GM12878 (cell line): ENCODE data around the gene CCP110. TPM values are rescaled to one million over a fixed set of nuclear protein-coding genes. Genes with fewer than 3 reads are reported as not detected.

Experiments
- ATAC-seq: fragments of 200-7000 bp; cut with Tn5 transposase; 3 replicates; pipeline ENCODE4 v1.9.1; 2020; ENCODE audit warnings: mild to moderate bottlenecking, moderate library complexity
- BruUV-seq: library from RNA; stranded (reverse); fragments of 400-500 nt; replicated peaks from 2 replicates; lab custom pipeline; 2021; lab: Mats Ljungman, UMichigan
- CTCF ChIA-PET: fragments of 300-600 bp; sonication (Branson Sonifier 250); formaldehyde crosslinking; extraction: SDS; loops from one replicate; lab custom pipeline; 2021; ENCODE audit warnings: inconsistent platforms; lab: Yijun Ruan, JAX
- POLR2A ChIA-PET: fragments of 350-600 bp; formaldehyde crosslinking; extraction: SDS; loops from one replicate; lab custom pipeline; 2021; ENCODE audit warnings: inconsistent platforms; lab: Charles Lee
- RAD21 ChIA-PET: fragments of 300-600 bp; sonication (Branson Sonifier 250); formaldehyde crosslinking; loops from one replicate; lab custom pipeline; 2023; ENCODE audit warnings: antibody characterized with exemption; ENCODE audit not compliant: unreplicated experiment; lab: Charles Lee
- SMC1A ChIA-PET: fragments of 300-600 bp; sonication (Branson Sonifier 250); formaldehyde crosslinking; loops from one replicate; lab custom pipeline; 2023; ENCODE audit not compliant: unreplicated experiment, uncharacterized antibody; lab: Charles Lee
- DNase-seq: peaks from one replicate; pipeline ENCODE4 v3.0.0-alpha.2; 2011; ENCODE audit warnings: low read depth, low spot score
- FAIRE-seq: peaks from 3 replicates; lab custom pipeline; 2011; peaks lifted over from hg19 to GRCh38; lab: Jason Lieb, UNC
- H2AFZ ChIP-seq: 2 replicates; pipeline ENCODE4 v1.6.0; 2011; ENCODE audit warnings: low read depth, low read length, control low read depth; ENCODE audit not compliant: control insufficient read depth
- H3K27ac ChIP-seq: 2 replicates; pipeline ENCODE4 v1.5.1; 2011; ENCODE audit warnings: control low read depth; ENCODE audit not compliant: control insufficient read depth, insufficient read depth
- H3K27me3 ChIP-seq, 2 experiments: replicated peaks in 1 of 2; 2 replicates each; pipeline versions ENCODE4 v1.6.0 to v1.6.1; 2011; ENCODE audit warnings: low read length in 1 of 2; ENCODE audit not compliant: control insufficient read depth in 2 of 2, insufficient read depth in 2 of 2
- H3K36me3 ChIP-seq, 2 experiments: 2 replicates each; pipeline ENCODE4 v1.5.1; 2011; ENCODE audit warnings: low read length in 1 of 2; ENCODE audit not compliant: control insufficient read depth in 2 of 2, insufficient read depth in 2 of 2
- H3K4me1 ChIP-seq: 2 replicates; pipeline ENCODE4 v1.6.1; 2011; ENCODE audit warnings: mild to moderate bottlenecking, low read length, moderate library complexity, mixed read lengths; ENCODE audit not compliant: control insufficient read depth, insufficient read depth
- H3K4me2 ChIP-seq: 2 replicates; pipeline ENCODE4 v1.6.0; 2011; ENCODE audit warnings: control low read depth; ENCODE audit not compliant: control insufficient read depth, insufficient read depth
- H3K4me3 ChIP-seq: fragments of 200-600 bp; sonication (generic); 2 replicates; pipeline ENCODE4 v1.5.1; 2016
- H3K79me2 ChIP-seq: 2 replicates; pipeline ENCODE4 v1.6.0; 2011; ENCODE audit warnings: low read length; ENCODE audit not compliant: control insufficient read depth, insufficient read depth
- H3K9ac ChIP-seq: 2 replicates; pipeline ENCODE4 v1.8.0; 2011; ENCODE audit warnings: low read length, control low read depth, mixed read lengths; ENCODE audit not compliant: control insufficient read depth, insufficient read depth
- H3K9me3 ChIP-seq: replicated peaks from 3 replicates; pipeline ENCODE4 v1.5.1; 2011; ENCODE audit warnings: mild to moderate bottlenecking, low read length; ENCODE audit not compliant: control insufficient read depth, insufficient read depth
- H4K20me1 ChIP-seq: 2 replicates; pipeline ENCODE4 v1.6.0; 2011; ENCODE audit not compliant: control insufficient read depth, insufficient read depth
- CEBPZ ChIP-seq: fragments of 150-350 bp; IDR thresholded peaks from 2 replicates; pipeline ENCODE4 v1.6.1; 2016; ENCODE audit warnings: low read depth, low read length
- KAT2A ChIP-seq: conservative IDR thresholded peaks from 2 replicates; pipeline ENCODE4 v1.6.1; 2011; ENCODE audit warnings: low read depth, low read length; ENCODE audit not compliant: control insufficient read depth
- MYB ChIP-seq: fragments of 150-350 bp; IDR thresholded peaks from 2 replicates; pipeline ENCODE4 v1.6.1; 2014; ENCODE audit warnings: mild to moderate bottlenecking, low read depth, low read length, borderline replicate concordance
- NFIC ChIP-seq: IDR thresholded peaks from 2 replicates; pipeline ENCODE4 v1.6.1; 2012; ENCODE audit warnings: low read depth, mild to moderate bottlenecking, inconsistent platforms, low read length, moderate library complexity
- PKNOX1 ChIP-seq: fragments of 450-650 bp; IDR thresholded peaks from 2 replicates; pipeline ENCODE4 v1.6.1; 2016; ENCODE audit warnings: mild to moderate bottlenecking
- SMAD1 ChIP-seq: fragments of 450-650 bp; IDR thresholded peaks from 2 replicates; pipeline ENCODE4 v1.6.1; 2018; ENCODE audit warnings: mild to moderate bottlenecking, low read depth; ENCODE audit not compliant: partially characterized antibody
- SPI1 ChIP-seq: IDR thresholded peaks from 2 replicates; pipeline ENCODE4 v1.6.1; 2011; ENCODE audit warnings: low read depth, mild to moderate bottlenecking, low read length, moderate library complexity, borderline replicate concordance; ENCODE audit not compliant: insufficient read depth
- TCF3 ChIP-seq: IDR thresholded peaks from 2 replicates; pipeline ENCODE4 v1.6.1; 2012; ENCODE audit warnings: low read depth, mild to moderate bottlenecking, low read length, borderline replicate concordance; ENCODE audit not compliant: insufficient read depth
- WGBS: methylation state at CpG from one replicate; pipeline ENCODE4 v1.1.6; 2016; ENCODE audit warnings: low lambda C conversion rate; ENCODE audit not compliant: insufficient replicate concordance, insufficient coverage; ENCODE audit errors: missing lambda C conversion rate; 5-methylcytosine and 5-hydroxymethylcytosine counted together
- in situ Hi-C: fragments of 300-500 bp; cut with MboI; formaldehyde crosslinking; loops from 9 replicates; pipeline ENCODE4 v1.14.3; 2018; ENCODE audit warnings: mixed read lengths
- intact Hi-C: fragments of 100-400 bp; cut with micrococcal nuclease; formaldehyde crosslinking; loops from one replicate; pipeline ENCODE4 v1.14.2; 2022; ENCODE audit not compliant: unreplicated experiment
- polyA plus RNA-seq, 11 experiments: library from polyadenylated mRNA; depleted of rRNA in 4 of 11; unstranded in 6 of 11; stranded (reverse) in 5 of 11; fragments of >200 nt; fragmentation: Nextera tagmentation in 4 of 11; fragmentation: Illumina TruSeq in 1 of 11; extraction: Ambion mirVana in 4 of 11; extraction: Trizol in 1 of 11; gene quantifications; 1 replicate in 1 of 11; 2 replicates in 10 of 11; pipeline versions ENCODE4 v1.2.1 to v1.2.3, GENCODE V29; 2011 to 2016; ENCODE audit warnings: inconsistent platforms in 2 of 11, missing spikeins in 2 of 11, low read depth in 1 of 11
- total RNA-seq, 4 experiments: library from RNA; depleted of rRNA in 3 of 4; stranded (reverse); fragments of >200 nt in 3 of 4; fragmentation: Illumina TruSeq in 1 of 4; extraction: Trizol in 1 of 4; gene quantifications; 2 replicates each; pipeline versions ENCODE4 v1.2.1 to v1.2.3, GENCODE V29; 2013 to 2021
- TF ChIP-seq, protein P1 (sequence below): IDR thresholded peaks from 2 replicates; pipeline ENCODE4 v1.6.1; 2011; ENCODE audit warnings: borderline replicate concordance, low read depth, mild to moderate bottlenecking, moderate library complexity, low read length; ENCODE audit not compliant: insufficient read depth, poor library complexity, severe bottlenecking

Gene CCP110
- total and polyA plus RNA-seq, 10 of the 15 experiments (the other 5 are each of a cell fraction or from before 2014, with no cell fraction given): 6.4 to 38.1 (median 26.7) TPM

GRCh38 chr16:19588661-19589060 lies 64.9 kb downstream of the CCP110 start:
- POLR2A ChIA-PET: no interaction called here
- SMC1A ChIA-PET: no interaction called here
- no peak for FAIRE-seq

GRCh38 chr16:19589106-19589505 lies 65.4 kb downstream of the CCP110 start:
- CTCF ChIA-PET: interaction anchor here (0.8 to 1.9 kb wide), 3 partner anchors 9 to 87 kb away, joined by 3 to 9 read pairs (median 3); no protein-coding TSS in a partner anchor
- TF ChIP-seq, protein P1, sequence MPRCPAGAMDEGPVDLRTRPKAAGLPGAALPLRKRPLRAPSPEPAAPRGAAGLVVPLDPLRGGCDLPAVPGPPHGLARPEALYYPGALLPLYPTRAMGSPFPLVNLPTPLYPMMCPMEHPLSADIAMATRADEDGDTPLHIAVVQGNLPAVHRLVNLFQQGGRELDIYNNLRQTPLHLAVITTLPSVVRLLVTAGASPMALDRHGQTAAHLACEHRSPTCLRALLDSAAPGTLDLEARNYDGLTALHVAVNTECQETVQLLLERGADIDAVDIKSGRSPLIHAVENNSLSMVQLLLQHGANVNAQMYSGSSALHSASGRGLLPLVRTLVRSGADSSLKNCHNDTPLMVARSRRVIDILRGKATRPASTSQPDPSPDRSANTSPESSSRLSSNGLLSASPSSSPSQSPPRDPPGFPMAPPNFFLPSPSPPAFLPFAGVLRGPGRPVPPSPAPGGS: no peak
- no peak for TF ChIP-seq CEBPZ
- TF ChIP-seq TCF3: no peak
- no peak for TF ChIP-seq SMAD1
- TF ChIP-seq NFIC: no peak
- no peak for TF ChIP-seq SPI1
- no peak for TF ChIP-seq KAT2A

More at GRCh38 chr16:19588661-19589060, 64.9 kb downstream of the CCP110 start:
- no peaks in the 10 kb centered on the region for H3K4me1 ChIP-seq
- H3K9ac ChIP-seq: no peak overlapping the region
- H2AFZ ChIP-seq: no peak overlapping the region
- intact Hi-C loops (no loop called here), in situ Hi-C loops (no loop called here)
- H3K79me2 ChIP-seq: no peaks in the 10 kb centered on the region
- no peak for ATAC-seq
- WGBS: 78% methylated on average over 5 of the region's 5 CpGs
- H3K27me3 ChIP-seq: no peaks in the 10 kb centered on the region
- DNase-seq: no peak
- no peak overlapping the region for H3K4me3 ChIP-seq
- no peaks in the 10 kb centered on the region for H3K9me3 ChIP-seq
- CTCF ChIA-PET: interaction anchor here (1.0 to 1.2 kb wide), 2 partner anchors 86 to 298 kb away, joined by 3 to 4 read pairs; no protein-coding TSS in a partner anchor
- no TSS peak for BruUV-seq
- H3K4me2 ChIP-seq: no peak overlapping the region
- TF ChIP-seq MYB (no peak), PKNOX1 (no peak)
- RAD21 ChIA-PET: interaction anchor here (1.2 kb wide), 1 partner anchor 11 kb away, joined by 3 read pairs; no protein-coding TSS in a partner anchor
- H3K27ac ChIP-seq: no peak overlapping the region
- H4K20me1 ChIP-seq: no peaks in the 10 kb centered on the region
- peaks cover 4 to 5% of the 10 kb centered on the region in 2 experiments for H3K36me3 ChIP-seq

More at GRCh38 chr16:19589106-19589505, 65.4 kb downstream of the CCP110 start:
- RAD21 ChIA-PET: interaction anchor here (1.2 kb wide), 1 partner anchor 10 kb away, joined by 3 read pairs; no protein-coding TSS in a partner anchor
- H2AFZ ChIP-seq: no peak overlapping the region
- intact Hi-C loops (no loop called here), in situ Hi-C loops (no loop called here)
- no peak for DNase-seq
- H3K27me3 ChIP-seq: no peaks in the 10 kb centered on the region
- 91% methylated on average over 5 of the region's 5 CpGs for WGBS
- H3K4me1 ChIP-seq: no peaks in the 10 kb centered on the region
- H3K4me3 ChIP-seq: no peak overlapping the region
- no peak overlapping the region for H3K4me2 ChIP-seq
- no TSS peak for BruUV-seq
- SMC1A ChIA-PET: no interaction called here
- no peaks in the 10 kb centered on the region for H4K20me1 ChIP-seq
- no peaks in the 10 kb centered on the region for H3K79me2 ChIP-seq
- H3K9ac ChIP-seq: no peak overlapping the region
- ATAC-seq: no peak
- no peak overlapping the region for H3K27ac ChIP-seq
- H3K9me3 ChIP-seq: no peaks in the 10 kb centered on the region
- FAIRE-seq: no peak
- POLR2A ChIA-PET: no interaction called here
- peaks cover 4 to 5% of the 10 kb centered on the region in 2 experiments for H3K36me3 ChIP-seq
